ENCODE results near the gene THOC7.

DNA sequence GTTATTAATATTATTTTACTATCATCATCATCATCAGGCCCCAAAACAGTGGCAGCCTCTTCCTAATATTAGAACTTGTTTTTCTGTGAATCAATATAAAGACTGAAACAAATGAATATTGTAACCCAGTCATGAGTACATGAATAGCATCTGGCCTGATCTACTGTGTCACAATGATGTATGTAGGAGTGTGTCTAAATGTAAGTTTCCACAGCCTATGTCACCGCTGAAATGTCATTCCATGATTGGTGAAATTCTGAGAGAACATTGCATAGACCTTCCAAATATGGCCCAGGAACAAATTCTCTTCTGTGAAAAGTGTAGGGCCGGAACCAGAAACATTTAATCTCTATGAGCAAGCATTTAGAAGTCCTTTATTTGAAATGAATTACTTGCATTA is 65.1 kb downstream of the THOC7 start:
- TF ChIP-seq, protein P1, sequence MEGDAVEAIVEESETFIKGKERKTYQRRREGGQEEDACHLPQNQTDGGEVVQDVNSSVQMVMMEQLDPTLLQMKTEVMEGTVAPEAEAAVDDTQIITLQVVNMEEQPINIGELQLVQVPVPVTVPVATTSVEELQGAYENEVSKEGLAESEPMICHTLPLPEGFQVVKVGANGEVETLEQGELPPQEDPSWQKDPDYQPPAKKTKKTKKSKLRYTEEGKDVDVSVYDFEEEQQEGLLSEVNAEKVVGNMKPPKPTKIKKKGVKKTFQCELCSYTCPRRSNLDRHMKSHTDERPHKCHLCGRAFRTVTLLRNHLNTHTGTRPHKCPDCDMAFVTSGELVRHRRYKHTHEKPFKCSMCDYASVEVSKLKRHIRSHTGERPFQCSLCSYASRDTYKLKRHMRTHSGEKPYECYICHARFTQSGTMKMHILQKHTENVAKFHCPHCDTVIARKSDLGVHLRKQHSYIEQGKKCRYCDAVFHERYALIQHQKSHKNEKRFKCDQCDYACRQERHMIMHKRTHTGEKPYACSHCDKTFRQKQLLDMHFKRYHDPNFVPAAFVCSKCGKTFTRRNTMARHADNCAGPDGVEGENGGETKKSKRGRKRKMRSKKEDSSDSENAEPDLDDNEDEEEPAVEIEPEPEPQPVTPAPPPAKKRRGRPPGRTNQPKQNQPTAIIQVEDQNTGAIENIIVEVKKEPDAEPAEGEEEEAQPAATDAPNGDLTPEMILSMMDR (IDR thresholded peaks at IDR 0.05; ENCODE audit: insufficient read depth, low read depth, low read length) = no peak
- TF ChIP-seq EZH2 (IDR thresholded peaks at IDR 0.05; ENCODE audit: insufficient read depth, low read length) = no peak

Measured in astrocyte (in vitro differentiated cells and primary cell).